IMR-90 (cell line): ENCODE results near the gene PALMD. TPM values are rescaled to one million over a fixed set of nuclear protein-coding genes. Genes with fewer than 3 reads are reported as not detected.

ENCODE experiments used
- ATAC-seq: fragments of 200-7000 bp; cut with Tn5 transposase; 2 replicates; pipeline ENCODE4 v1.9.1; 2020; ENCODE audit warnings: low read depth, mild to moderate bottlenecking, moderate library complexity
- BruUV-seq: library from RNA; stranded (reverse); fragments of 400-500 nt; replicated peaks from 2 replicates; lab custom pipeline; 2021; lab: Mats Ljungman, UMichigan
- CTCF ChIA-PET: fragments of 300-600 bp; formaldehyde crosslinking; extraction: SDS; loops from one replicate; lab custom pipeline; 2021; ENCODE audit warnings: antibody characterized with exemption; lab: Yijun Ruan, JAX
- POLR2A ChIA-PET: fragments of 300-600 bp; sonication (Branson Sonifier 250); formaldehyde crosslinking; loops from one replicate; lab custom pipeline; 2022; ENCODE audit warnings: antibody characterized with exemption; ENCODE audit not compliant: unreplicated experiment; lab: Charles Lee
- DNase-seq: peaks from one replicate; pipeline ENCODE4 v3.0.0; 2013
- H2AFZ ChIP-seq: replicated peaks from 2 replicates; pipeline ENCODE3; 2013; ENCODE audit warnings: low read length, mild to moderate bottlenecking; ENCODE audit not compliant: poor library complexity
- H2AK5ac ChIP-seq: 2 replicates; pipeline ENCODE4 v1.6.1; 2013; ENCODE audit warnings: low read depth, low read length, inconsistent platforms
- H2AK9ac ChIP-seq: replicated peaks from 2 replicates; pipeline ENCODE3; 2013; ENCODE audit warnings: mild to moderate bottlenecking, low read depth, low read length, moderate library complexity; ENCODE audit not compliant: poor library complexity
- H2BK120ac ChIP-seq: 2 replicates; pipeline ENCODE4 v1.6.1; 2013; ENCODE audit warnings: low read depth, low read length, inconsistent platforms
- H2BK15ac ChIP-seq: 3 replicates; pipeline ENCODE4 v1.6.1; 2013; ENCODE audit warnings: low read depth, low read length, inconsistent platforms
- H2BK20ac ChIP-seq: 2 replicates; pipeline ENCODE4 v1.6.1; 2013; ENCODE audit warnings: low read depth, mild to moderate bottlenecking, inconsistent platforms, low read length, moderate library complexity
- H2BK5ac ChIP-seq: 2 replicates; pipeline ENCODE4 v1.6.1; 2013; ENCODE audit warnings: mild to moderate bottlenecking, low read depth, low read length, inconsistent platforms; ENCODE audit not compliant: poor library complexity, severe bottlenecking
- H3K14ac ChIP-seq: replicated peaks from 2 replicates; pipeline ENCODE4 v1.6.1; 2013; ENCODE audit warnings: low read depth, low read length, inconsistent platforms
- H3K18ac ChIP-seq: 2 replicates; pipeline ENCODE4 v1.6.1; 2013; ENCODE audit warnings: low read depth, low read length, control low read depth
- H3K23ac ChIP-seq: 2 replicates; pipeline ENCODE4 v1.6.1; 2013; ENCODE audit warnings: low read depth, low read length, inconsistent platforms
- H3K27ac ChIP-seq: 2 replicates; pipeline ENCODE4 v1.5.1; 2013; ENCODE audit warnings: mild to moderate bottlenecking, control low read depth, low read length; ENCODE audit not compliant: insufficient read depth
- H3K27me3 ChIP-seq: 2 replicates; pipeline ENCODE4 v1.6.1; 2013; ENCODE audit warnings: low read length; ENCODE audit not compliant: control insufficient read depth, insufficient read depth
- H3K36me3 ChIP-seq: 2 replicates; pipeline ENCODE4 v1.6.1; 2013; ENCODE audit warnings: low read length, mixed read lengths; ENCODE audit not compliant: control insufficient read depth, insufficient read depth
- H3K4ac ChIP-seq: 2 replicates; pipeline ENCODE4 v1.6.1; 2013; ENCODE audit warnings: low read depth, low read length, inconsistent platforms
- H3K4me1 ChIP-seq: 2 replicates; pipeline ENCODE4 v1.6.1; 2013; ENCODE audit warnings: low read length, mixed read lengths; ENCODE audit not compliant: control insufficient read depth, insufficient read depth
- H3K4me2 ChIP-seq: 2 replicates; pipeline ENCODE4 v1.6.1; 2013; ENCODE audit warnings: low read depth, mild to moderate bottlenecking, control low read depth, low read length, moderate library complexity
- H3K4me3 ChIP-seq: 2 replicates; pipeline ENCODE4 v1.5.1; 2013; ENCODE audit warnings: low read depth, mild to moderate bottlenecking, control low read depth, low read length, moderate library complexity; ENCODE audit not compliant: insufficient read depth
- H3K56ac ChIP-seq: 2 replicates; pipeline ENCODE4 v1.6.1; 2013; ENCODE audit warnings: low read length, inconsistent platforms; ENCODE audit not compliant: insufficient read depth; ENCODE audit errors: extremely low read depth
- H3K79me1 ChIP-seq, 2 experiments: 2 replicates each; pipeline ENCODE4 v1.6.1; 2013; ENCODE audit warnings: low read length in 2 of 2, inconsistent platforms in 1 of 2, low read depth in 1 of 2
- H3K9ac ChIP-seq: 2 replicates; pipeline ENCODE4 v1.6.1; 2013; ENCODE audit warnings: low read depth, low read length, control low read depth
- H3K9me1 ChIP-seq: 2 replicates; pipeline ENCODE4 v1.6.1; 2013; ENCODE audit warnings: low read length, inconsistent platforms; ENCODE audit not compliant: insufficient read depth
- H3K9me3 ChIP-seq: 2 replicates; pipeline ENCODE4 v1.6.1; 2013; ENCODE audit warnings: low read length; ENCODE audit not compliant: control insufficient read depth, insufficient read depth
- H4K20me1 ChIP-seq: 2 replicates; pipeline ENCODE4 v1.6.1; 2013; ENCODE audit warnings: low read length, inconsistent platforms; ENCODE audit not compliant: insufficient read depth
- H4K5ac ChIP-seq: 2 replicates; pipeline ENCODE4 v1.6.1; 2013; ENCODE audit warnings: mild to moderate bottlenecking, low read depth, low read length, control low read depth
- H4K8ac ChIP-seq, 2 experiments: 2 replicates each; pipeline ENCODE4 v1.6.1; 2013; ENCODE audit warnings: low read depth in 2 of 2, low read length in 2 of 2, control low read depth in 1 of 2, inconsistent platforms in 1 of 2
- H4K91ac ChIP-seq: 2 replicates; pipeline ENCODE4 v1.6.1; 2013; ENCODE audit warnings: low read depth, low read length, inconsistent platforms; ENCODE audit not compliant: insufficient read depth
- BHLHE40 ChIP-seq: fragments of 150-350 bp; IDR thresholded peaks from 2 replicates; pipeline ENCODE4 v1.6.1; 2016; ENCODE audit warnings: mild to moderate bottlenecking, low read depth, low read length
- CHD1 ChIP-seq: IDR thresholded peaks from 2 replicates; pipeline ENCODE4 v1.6.1; 2012; ENCODE audit warnings: low read depth, low read length, improper control_type of control experiment
- POLR2A ChIP-seq: IDR thresholded peaks from 2 replicates; pipeline ENCODE4 v1.6.1; 2012; ENCODE audit warnings: mild to moderate bottlenecking, low read depth, low read length
- SMC3 ChIP-seq: fragments of 150-350 bp; IDR thresholded peaks from 2 replicates; pipeline ENCODE4 v1.6.1; 2016; ENCODE audit warnings: low read depth, mild to moderate bottlenecking, antibody characterized with exemption, low read length, moderate library complexity
- WGBS, 2 experiments: methylation state at CpG; one replicate each; pipeline versions ENCODE4 v1.1.5 to v1.1.7; 2013; ENCODE audit warnings: missing lambda C conversion rate in 2 of 2; ENCODE audit not compliant: insufficient read length in 1 of 2; ENCODE audit errors: extremely low coverage in 2 of 2; 5-methylcytosine and 5-hydroxymethylcytosine counted together
- dilution Hi-C: fragments of 300-500 bp; cut with HindIII; formaldehyde crosslinking; loops from one replicate; pipeline ENCODE4 v1.14.3; 2018; ENCODE audit warnings: low sequenced_read_pairs; ENCODE audit not compliant: unreplicated experiment
- in situ Hi-C: fragments of 300-500 bp; cut with MboI; formaldehyde crosslinking; loops from 3 replicates; pipeline ENCODE4 v1.14.3; 2019; ENCODE audit warnings: low sequenced_read_pairs, inconsistent platforms, mixed read lengths
- intact Hi-C: fragments of 100-400 bp; cut with micrococcal nuclease; formaldehyde crosslinking; loops from 2 replicates; pipeline ENCODE4 v1.10.0; 2022
- polyA plus RNA-seq, 3 experiments: library from polyadenylated mRNA; depleted of rRNA; stranded (reverse); fragments of >200 nt; gene quantifications; 2 replicates each; pipeline ENCODE4 v1.2.3, GENCODE V29; 2012; ENCODE audit warnings: low replicate concordance in 1 of 3
- total RNA-seq: library from RNA; depleted of rRNA; stranded (reverse); fragments of >200 nt; gene quantifications from 2 replicates; pipeline ENCODE4 v1.2.3, GENCODE V29; 2012

PALMD gene
- total and polyA plus RNA-seq, 2 of the 4 experiments (the other 2 are of a cell fraction), result 0.51 to 0.72 TPM

DNA sequence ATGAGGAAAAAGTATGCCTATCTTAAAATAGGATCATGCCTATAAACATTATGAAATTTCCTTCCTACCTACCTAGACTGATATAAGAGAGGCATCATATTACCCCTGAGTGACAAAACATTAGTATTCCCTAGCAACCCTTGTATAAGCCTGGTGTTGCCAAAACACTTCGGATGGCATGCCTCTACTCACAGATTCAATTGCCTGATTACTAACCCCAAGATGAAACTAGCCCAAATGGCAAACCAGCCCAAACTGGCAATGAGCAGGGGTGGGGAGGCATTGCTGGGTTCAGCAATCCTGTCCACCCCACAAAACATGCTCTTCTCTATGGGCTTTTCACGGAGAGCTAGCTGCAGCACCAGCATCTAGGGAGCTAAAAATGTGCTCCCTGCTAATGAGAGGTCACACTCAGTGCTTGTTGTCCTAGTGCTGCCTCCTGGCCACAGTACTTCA, 13.9 kb downstream of the PALMD start:
- in situ Hi-C loops (no loop called here), dilution Hi-C loops (no loop called here), intact Hi-C loops (no loop called here)
- Histone ChIP-seq H3K4ac (no peak overlapping the region), H3K36me3 (no peaks in the 10 kb centered on the region), H2BK20ac (no peak overlapping the region), H2BK120ac (no peak overlapping the region), H4K5ac (no peak overlapping the region), H2AK9ac (no peak overlapping the region), H4K8ac (no peak overlapping the region), H3K27me3 (no peaks in the 10 kb centered on the region), H2BK5ac (no peak overlapping the region), H2AK5ac (no peak overlapping the region), H3K56ac (no peak overlapping the region), H3K9me1 (peaks cover 5% of the 10 kb centered on the region; the same call in 1 of the 2 replicates), H3K4me1 (peaks cover 5% of the 10 kb centered on the region), H4K91ac (no peak overlapping the region), H3K23ac (no peak overlapping the region), H2AFZ (no peak overlapping the region), H3K9me3 (no peaks in the 10 kb centered on the region), H3K4me3 (no peak overlapping the region), H2BK15ac (peak overlapping the region; percentile 20; the same call in 1 of the 3 replicates), H3K14ac (no peak overlapping the region), H3K4me2 (no peak overlapping the region), H3K27ac (no peak overlapping the region), H4K20me1 (no peaks in the 10 kb centered on the region), H3K18ac (peak overlapping the region; percentile 64), H3K9ac (no peak overlapping the region), H3K79me1 (no peaks in the 10 kb centered on the region)
- ATAC-seq (no peak), DNase-seq (peak; percentile 52)
- BruUV-seq, result no TSS peak
- POLR2A ChIA-PET, result no interaction called here
- WGBS, 2 experiments, result no CpG with 5 or more reads among the region's 2 CpGs
- TF ChIP-seq CHD1 (no peak), SMC3 (no peak), BHLHE40 (no peak), POLR2A (no peak)
- CTCF ChIA-PET, result interaction anchor here (0.6 to 0.8 kb wide), 2 partner anchors 13 to 105 kb away, joined by 3 to 4 read pairs; no protein-coding TSS in a partner anchor
